Cardiac fibroblast (primary cell): ENCODE results near the gene CLVS2.
A peak's percentile ranks its signal among the peaks of the same experiment; 100 is the strongest.

ENCODE experiments used
- DNase-seq, 2 donors: peaks; one replicate each; pipeline versions ENCODE4 v3.0.0 to v3.0.0-alpha.2; 2010; ENCODE audit warnings: low read depth in 2 of 2
- H3K4me3 ChIP-seq, 2 donors: replicated peaks in 1 of 2; 1 replicate in 1 of 2; 2 replicates in 1 of 2; pipeline ENCODE4 v1.5.1; 2011; ENCODE audit warnings: low read depth in 2 of 2, low read length in 2 of 2, mild to moderate bottlenecking in 2 of 2, moderate library complexity in 1 of 2
- TF ChIP-seq, protein P1 (sequence below): IDR thresholded peaks from one replicate; pipeline ENCODE4 v1.5.1; 2011; ENCODE audit warnings: low read depth, mild to moderate bottlenecking, low read length, inconsistent platforms

CLVS2 gene

DNA sequence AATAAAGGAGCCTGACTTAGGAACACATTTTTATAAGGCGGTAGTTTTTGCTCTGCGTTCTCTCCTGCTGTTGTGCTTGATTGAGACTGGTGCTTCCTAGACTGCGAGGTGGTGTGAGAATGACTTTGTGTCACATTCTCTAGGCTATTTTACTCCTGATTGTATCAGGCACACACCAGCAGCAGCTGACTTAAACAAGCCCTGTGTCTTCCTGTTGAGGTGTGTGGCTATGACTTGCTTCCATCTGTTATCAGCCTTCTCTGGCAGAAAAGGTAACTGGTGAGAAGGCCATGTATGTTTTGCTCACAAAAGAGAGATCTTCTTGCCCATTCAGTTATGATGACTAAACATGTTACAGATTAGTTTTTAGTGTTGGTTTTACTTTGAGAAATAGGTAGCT lies 43.4 kb downstream of the CLVS2 start:
- no peak overlapping the region for H3K4me3 ChIP-seq
- TF ChIP-seq, protein P1, sequence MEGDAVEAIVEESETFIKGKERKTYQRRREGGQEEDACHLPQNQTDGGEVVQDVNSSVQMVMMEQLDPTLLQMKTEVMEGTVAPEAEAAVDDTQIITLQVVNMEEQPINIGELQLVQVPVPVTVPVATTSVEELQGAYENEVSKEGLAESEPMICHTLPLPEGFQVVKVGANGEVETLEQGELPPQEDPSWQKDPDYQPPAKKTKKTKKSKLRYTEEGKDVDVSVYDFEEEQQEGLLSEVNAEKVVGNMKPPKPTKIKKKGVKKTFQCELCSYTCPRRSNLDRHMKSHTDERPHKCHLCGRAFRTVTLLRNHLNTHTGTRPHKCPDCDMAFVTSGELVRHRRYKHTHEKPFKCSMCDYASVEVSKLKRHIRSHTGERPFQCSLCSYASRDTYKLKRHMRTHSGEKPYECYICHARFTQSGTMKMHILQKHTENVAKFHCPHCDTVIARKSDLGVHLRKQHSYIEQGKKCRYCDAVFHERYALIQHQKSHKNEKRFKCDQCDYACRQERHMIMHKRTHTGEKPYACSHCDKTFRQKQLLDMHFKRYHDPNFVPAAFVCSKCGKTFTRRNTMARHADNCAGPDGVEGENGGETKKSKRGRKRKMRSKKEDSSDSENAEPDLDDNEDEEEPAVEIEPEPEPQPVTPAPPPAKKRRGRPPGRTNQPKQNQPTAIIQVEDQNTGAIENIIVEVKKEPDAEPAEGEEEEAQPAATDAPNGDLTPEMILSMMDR: no peak
- DNase-seq: no peak

DNA sequence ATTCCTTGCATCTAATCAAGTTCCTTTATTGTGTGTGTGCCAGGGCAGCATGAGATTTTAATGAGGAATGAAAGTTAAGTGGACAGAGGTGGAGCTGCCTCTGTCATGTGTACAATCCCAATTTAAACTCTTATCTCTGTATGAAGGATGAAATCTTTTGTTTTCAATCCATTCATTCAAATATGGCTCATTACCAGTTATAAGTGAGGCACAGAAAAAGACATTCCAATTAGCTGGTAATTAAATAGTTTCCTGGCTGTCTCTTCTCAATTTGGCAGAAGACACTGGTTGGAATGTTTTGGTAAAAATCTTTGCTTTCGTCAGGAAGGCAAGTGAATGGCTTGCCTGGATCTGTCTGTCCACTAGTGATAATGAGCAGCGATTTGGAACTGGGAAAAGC lies 46.4 kb downstream of the CLVS2 start:
- H3K4me3 ChIP-seq: no peak overlapping the region
- DNase-seq: no peak
- TF ChIP-seq, protein P1: no peak

DNA sequence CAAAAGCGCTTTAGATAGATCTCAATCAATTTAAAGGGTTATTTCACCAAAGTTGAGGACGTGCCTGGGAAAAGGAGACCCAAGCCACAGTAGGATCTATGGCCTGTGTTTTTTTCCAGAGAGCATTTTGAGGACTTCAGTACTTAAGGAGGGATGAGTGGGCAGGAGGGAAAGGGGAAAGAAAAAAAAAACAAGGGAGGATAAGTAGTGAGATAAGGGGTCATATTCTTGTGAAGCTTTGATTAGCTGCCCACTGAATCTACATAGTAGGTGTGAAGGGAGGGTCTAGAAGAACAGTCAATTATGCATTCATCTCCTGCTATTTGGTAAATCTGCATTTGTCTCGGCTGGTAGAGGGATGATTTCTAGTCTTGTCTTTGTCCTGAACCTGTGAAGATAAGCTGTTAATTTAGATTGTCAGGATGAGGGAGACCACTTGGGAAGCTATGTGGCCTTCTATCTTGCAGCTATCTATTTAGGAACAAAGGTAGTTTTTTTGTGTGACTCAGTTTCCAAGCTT lies 48.4 kb downstream of the CLVS2 start:
- TF ChIP-seq, protein P1: no peak

DNA sequence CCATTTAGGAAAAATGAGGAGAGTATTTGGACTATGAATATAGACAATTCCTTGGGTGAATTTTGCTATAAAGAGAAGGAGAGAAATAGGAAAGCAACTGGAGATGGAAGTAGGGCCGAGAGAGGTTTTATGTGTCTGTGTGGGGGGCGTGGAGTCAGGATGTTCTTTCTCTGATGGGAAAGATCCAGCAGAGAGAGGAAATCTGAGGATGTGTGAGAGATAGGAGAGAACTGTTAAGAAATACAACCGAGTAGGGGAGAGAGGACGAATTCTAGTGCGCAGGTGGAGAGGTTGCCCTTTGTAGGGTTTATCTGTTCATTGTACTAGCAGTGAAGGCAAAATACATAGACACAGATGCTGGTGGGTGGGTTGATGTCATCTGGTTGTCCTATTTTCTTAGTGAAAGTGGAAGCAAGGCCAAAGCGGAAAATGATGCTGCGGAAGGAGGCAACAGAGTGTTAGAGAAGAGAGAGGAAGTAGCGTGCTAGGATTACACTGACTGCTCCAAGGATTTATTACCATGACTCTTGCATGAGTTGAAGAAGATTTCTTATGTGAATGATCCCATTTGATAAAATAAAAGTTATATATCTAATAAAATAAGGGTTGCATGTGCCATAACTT lies 57.7 kb downstream of the CLVS2 start:
- DNase-seq: no peak
- H3K4me3 ChIP-seq: no peak overlapping the region
- TF ChIP-seq, protein P1: no peak

More for the DNA sequence above, 48.4 kb downstream of the CLVS2 start:
- DNase-seq: no peak
- no peak overlapping the region for H3K4me3 ChIP-seq

DNA sequence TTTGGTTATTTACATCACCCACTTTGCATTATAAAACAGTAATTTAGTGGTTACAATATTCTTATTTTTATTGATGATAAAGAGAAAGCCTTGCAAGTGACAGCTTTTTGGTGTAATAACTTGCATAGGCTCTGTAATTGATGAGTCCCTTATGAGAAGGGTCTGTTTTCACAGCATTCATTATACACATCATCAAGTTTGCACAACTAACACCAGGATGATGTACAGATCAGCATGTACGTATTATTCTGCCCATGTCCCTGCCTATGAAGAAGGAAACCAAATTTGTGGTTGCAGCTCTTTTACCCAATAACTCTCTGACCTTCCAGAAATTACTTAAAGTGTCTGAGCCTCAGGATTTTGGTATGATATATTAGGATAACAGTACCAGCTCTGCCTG lies 59.2 kb downstream of the CLVS2 start:
- TF ChIP-seq, protein P1: no peak
- no peak overlapping the region for H3K4me3 ChIP-seq
- DNase-seq: peak in 1 of 2 donors; percentile 5

DNA sequence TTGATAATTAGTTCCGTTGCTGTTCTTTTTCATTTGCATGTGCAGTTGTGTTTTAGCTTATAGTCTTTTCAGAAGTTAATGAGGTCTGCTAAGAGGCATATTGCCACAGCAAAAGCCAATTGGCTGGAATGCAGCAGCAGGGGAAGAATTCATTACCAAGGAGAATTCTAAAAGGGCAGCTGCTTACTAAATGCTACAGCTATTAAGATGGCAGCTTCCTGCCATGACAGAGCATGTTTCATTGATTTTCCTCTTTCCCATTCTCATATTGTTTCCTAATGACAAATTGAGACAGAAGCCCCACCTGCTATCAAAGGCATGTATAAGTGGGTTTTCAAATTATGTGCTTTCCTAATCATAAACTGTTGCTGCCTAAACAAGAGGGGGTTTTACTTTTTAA lies 66.6 kb downstream of the CLVS2 start:
- no peak for DNase-seq
- no peak overlapping the region for H3K4me3 ChIP-seq
- TF ChIP-seq, protein P1: no peak

DNA sequence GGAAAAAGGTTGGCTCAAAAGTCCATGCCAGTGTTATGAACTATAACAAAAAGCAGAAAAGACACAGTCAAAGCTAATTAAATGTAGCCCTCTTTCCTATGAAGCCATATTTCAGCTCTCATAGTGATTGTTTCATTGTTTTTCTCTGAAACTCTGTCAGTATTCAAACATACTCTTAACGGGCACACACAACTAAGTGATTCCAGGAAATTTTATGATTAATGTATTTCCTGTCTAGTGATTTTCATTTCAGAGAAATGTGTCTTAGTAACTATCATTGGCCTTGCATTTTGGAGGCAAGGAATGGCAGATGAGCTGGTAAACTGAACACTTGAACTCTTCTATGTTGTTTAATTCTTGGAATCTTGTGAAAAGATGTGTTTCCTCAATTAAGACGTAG lies 68.0 kb downstream of the CLVS2 start:
- peak; percentile 14 to 48 for DNase-seq
- no peak overlapping the region for H3K4me3 ChIP-seq
- TF ChIP-seq, protein P1: no peak
